ENCODE results near the gene TXNRD2. TPM values are rescaled to one million over a fixed set of nuclear protein-coding genes. Genes with fewer than 3 reads are reported as not detected.
"Not testable (repeated sequence)": the region's sequence is repeated elsewhere in the genome, so short reads cannot be mapped to it uniquely, and the experiment has no call there.

The TXNRD2 gene
- total RNA-seq, 1 donor from 2014 or later: 21.3 TPM

- intact Hi-C loops (cut with micrococcal nuclease): loop anchor here (1.0 to 10.0 kb wide), 3 partner anchors 75 to 180 kb away; no protein-coding TSS in a partner anchor
These were observed 31.4 kb downstream of the TXNRD2 start for GRCh38 chr22:19910180-19910744.

GRCh38 chr22:19909350-19910179, 32.1 kb downstream of the TXNRD2 start:
- intact Hi-C loops (cut with micrococcal nuclease): loop anchor here (1.0 to 10.0 kb wide), 3 partner anchors 75 to 179 kb away; no protein-coding TSS in a partner anchor

- intact Hi-C loops (cut with micrococcal nuclease): not testable (repeated sequence)
These were observed 33.7 kb downstream of the TXNRD2 start for GRCh38 chr22:19907902-19908301.

GRCh38 chr22:19906864-19907263, 34.8 kb downstream of the TXNRD2 start:
- intact Hi-C loops (cut with micrococcal nuclease): not testable (repeated sequence)

- intact Hi-C loops (cut with micrococcal nuclease): no loop called here
These were observed 36.0 kb downstream of the TXNRD2 start for GRCh38 chr22:19905347-19906276.

GRCh38 chr22:19904935-19905334, 36.7 kb downstream of the TXNRD2 start:
- intact Hi-C loops (cut with micrococcal nuclease): no loop called here

GRCh38 chr22:19904174-19904856, 37.3 kb downstream of the TXNRD2 start:
- intact Hi-C loops (cut with micrococcal nuclease): no loop called here

- intact Hi-C loops (cut with micrococcal nuclease): no loop called here
These were observed 38.1 kb downstream of the TXNRD2 start for GRCh38 chr22:19903513-19903912.

GRCh38 chr22:19903031-19903430, 38.6 kb downstream of the TXNRD2 start:
- intact Hi-C loops (cut with micrococcal nuclease): no loop called here

GRCh38 chr22:19902245-19902715, 39.3 kb downstream of the TXNRD2 start:
- intact Hi-C loops (cut with micrococcal nuclease): no loop called here

- intact Hi-C loops (cut with micrococcal nuclease): no loop called here
These were observed 39.9 kb downstream of the TXNRD2 start for GRCh38 chr22:19901577-19902244.

- intact Hi-C loops (cut with micrococcal nuclease): no loop called here
These were observed 40.7 kb downstream of the TXNRD2 start for GRCh38 chr22:19900707-19901436.

GRCh38 chr22:19898831-19899567, 42.6 kb downstream of the TXNRD2 start:
- intact Hi-C loops (cut with micrococcal nuclease): no loop called here

GRCh38 chr22:19898145-19898544, 43.5 kb downstream of the TXNRD2 start:
- intact Hi-C loops (cut with micrococcal nuclease): no loop called here

GRCh38 chr22:19897726-19898125, 43.9 kb downstream of the TXNRD2 start:
- intact Hi-C loops (cut with micrococcal nuclease): no loop called here

- intact Hi-C loops (cut with micrococcal nuclease): no loop called here
These were observed 44.8 kb downstream of the TXNRD2 start for GRCh38 chr22:19896665-19897355.

GRCh38 chr22:19895160-19895849, 46.3 kb downstream of the TXNRD2 start:
- intact Hi-C loops (cut with micrococcal nuclease): no loop called here

GRCh38 chr22:19893363-19893762, 48.3 kb downstream of the TXNRD2 start:
- intact Hi-C loops (cut with micrococcal nuclease): no loop called here
